Fibroblast of gingiva (primary cell): ENCODE data around the gene ZMYND8.
"Not testable (repeated sequence)": the region's sequence is repeated elsewhere in the genome, so short reads cannot be mapped to it uniquely, and the experiment has no call there.

Experiments used
- DNase-seq: peaks from one replicate; pipeline ENCODE4 v3.0.0-alpha.2; 2011; ENCODE audit warnings: low read depth

Gene ZMYND8

DNA sequence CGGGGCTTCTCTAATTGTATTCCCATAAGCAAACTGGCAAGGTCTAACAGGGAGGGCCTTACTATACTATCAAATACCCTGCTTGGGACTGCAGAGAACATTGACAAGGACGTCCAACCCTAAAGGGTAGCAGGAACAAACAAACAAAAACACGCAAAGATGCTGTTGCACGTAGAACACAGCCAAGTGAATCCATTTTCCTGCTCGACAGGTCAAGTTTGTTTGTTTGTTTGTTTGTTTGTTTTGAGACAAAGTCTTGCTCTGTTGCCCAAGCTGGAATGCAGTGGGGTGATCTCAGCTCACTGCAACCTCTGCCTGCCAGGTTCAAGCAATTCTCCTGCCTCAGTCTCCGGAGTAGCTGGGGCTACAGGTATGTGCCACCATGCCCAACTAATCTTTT, 91.3 kb downstream of the ZMYND8 start:
- no peak for DNase-seq

- DNase-seq, result not testable (repeated sequence)
Observed at GRCh38 chr20:47264137-47264769, 92.2 kb downstream of the ZMYND8 start.

GRCh38 chr20:47263465-47264084, 92.9 kb downstream of the ZMYND8 start:
- peak; percentile 39 for DNase-seq

DNA sequence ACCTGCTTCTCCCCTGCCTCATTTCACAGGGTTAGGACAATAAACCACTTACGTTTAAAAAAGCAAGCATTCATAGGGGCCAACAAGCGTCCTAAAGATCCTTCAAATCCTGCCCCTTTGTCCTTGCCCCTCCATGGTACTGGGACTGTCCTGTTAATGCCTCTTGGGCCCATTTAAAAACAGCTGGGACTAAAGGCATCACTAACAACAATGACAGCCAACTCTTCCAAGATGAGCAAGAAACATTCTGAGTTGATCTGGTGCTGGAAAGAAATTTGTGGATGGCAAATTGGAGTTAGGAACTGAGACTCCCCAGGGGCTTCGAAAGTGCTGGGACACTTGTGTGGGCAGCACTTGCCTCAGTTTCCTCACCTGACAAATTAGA, 93.4 kb downstream of the ZMYND8 start:
- no peak for DNase-seq

- no peak for DNase-seq
Observed at GRCh38 chr20:47262365-47263013, 94.0 kb downstream of the ZMYND8 start.

- DNase-seq, result no peak
Observed at GRCh38 chr20:47262008-47262364, 94.5 kb downstream of the ZMYND8 start.

GRCh38 chr20:47261161-47261774, 95.2 kb downstream of the ZMYND8 start:
- DNase-seq, result not testable (repeated sequence)

DNA sequence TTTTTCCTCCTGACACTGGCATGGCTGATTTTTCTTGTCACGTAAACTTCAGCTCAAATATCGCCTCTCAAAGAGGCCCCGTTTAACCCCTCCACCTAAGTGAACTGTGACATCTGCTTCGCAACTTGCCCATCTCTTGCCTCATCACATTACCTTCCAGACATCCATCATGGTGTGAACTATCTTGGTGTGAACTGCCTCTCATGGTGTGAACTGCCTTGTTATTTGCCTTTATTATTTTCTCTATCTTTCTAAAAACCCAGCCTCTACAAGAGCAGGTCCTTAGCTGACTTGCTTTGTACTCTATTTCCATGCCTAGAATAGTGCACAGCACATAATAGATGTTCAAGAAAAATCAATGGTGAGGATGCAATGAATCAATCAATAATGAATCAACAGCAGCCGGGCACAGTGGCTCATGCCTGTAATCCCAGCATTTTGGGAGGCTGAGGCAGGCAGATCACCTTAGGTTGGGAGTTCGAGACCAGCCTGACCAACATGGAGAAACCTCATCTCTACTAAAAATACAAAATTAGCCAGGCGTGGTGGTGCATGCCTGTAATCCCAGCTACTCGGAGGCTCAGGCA, 95.9 kb downstream of the ZMYND8 start:
- not testable (repeated sequence) for DNase-seq

- DNase-seq, result peak; percentile 47
Observed at GRCh38 chr20:47258745-47259695, 97.5 kb downstream of the ZMYND8 start.

GRCh38 chr20:47257771-47258170, 98.7 kb downstream of the ZMYND8 start:
- no peak for DNase-seq

DNA sequence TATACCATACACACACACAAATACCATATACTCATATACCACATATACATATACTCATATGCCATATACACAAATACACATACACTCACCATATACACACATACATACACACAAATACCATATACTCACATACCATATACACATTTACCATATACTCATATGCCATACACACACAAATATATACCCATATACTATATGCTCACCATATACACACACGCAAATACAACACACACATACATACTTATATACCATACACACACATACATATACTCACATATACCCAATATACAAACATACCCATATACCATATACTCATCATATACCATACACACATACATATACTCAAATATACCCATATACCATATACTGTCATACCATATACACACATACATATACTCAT, 99.2 kb downstream of the ZMYND8 start:
- no peak for DNase-seq

DNA sequence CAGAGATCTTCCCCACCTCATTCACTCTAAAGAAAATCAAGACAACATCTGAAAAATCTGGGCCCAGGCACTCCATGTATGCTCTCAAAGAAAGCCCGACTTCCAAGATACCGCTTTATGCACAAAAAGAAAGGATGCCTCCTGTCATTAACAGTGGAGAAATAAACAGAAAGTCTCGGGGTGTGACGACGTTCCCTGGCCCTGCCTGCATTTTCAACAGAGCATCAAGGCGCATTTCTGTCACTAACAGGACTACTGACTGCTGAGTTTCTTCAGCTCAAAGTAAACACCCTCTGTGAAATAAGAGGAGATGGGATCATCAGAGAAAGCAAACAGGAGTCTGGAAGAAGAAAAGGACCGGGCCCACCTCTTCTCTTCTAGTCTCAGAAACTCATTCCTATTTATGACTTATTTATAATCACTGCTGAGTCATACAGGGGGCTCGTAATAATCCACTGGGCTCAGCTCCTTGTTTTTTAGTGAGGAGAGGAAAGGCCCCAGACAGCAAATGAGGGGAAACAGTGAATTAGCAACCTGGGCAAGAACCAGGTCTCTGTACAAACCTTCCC, 99.7 kb downstream of the ZMYND8 start:
- DNase-seq, result peak; percentile 12

- DNase-seq, result no peak
Observed at GRCh38 chr20:47253872-47254271, 102.6 kb downstream of the ZMYND8 start.

- no peak for DNase-seq
Observed at GRCh38 chr20:47252879-47253307, 103.6 kb downstream of the ZMYND8 start.

- no peak for DNase-seq
Observed at GRCh38 chr20:47251154-47252020, 105.1 kb downstream of the ZMYND8 start.

DNA sequence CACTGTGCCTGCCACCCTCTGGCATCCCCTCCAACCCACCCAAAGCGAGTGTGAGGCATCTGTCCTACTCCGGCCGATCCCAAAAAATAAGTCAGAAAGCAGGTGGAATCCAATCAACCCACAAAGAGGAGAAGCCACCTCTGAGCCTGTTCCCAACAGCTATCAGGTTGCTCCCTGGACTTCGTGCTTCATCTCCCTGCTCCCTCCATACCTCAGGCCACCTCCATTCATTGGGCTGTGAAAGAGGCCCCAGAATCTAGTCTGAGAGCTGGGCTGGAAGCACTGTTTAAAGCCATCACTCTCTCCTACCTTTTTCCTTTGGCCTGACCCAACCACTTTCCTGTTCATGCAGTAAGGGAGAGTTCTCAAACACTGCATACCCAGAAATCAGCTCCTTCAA, 106.1 kb downstream of the ZMYND8 start:
- no peak for DNase-seq

GRCh38 chr20:47249913-47250312, 106.6 kb downstream of the ZMYND8 start:
- no peak for DNase-seq

- no peak for DNase-seq
Observed at GRCh38 chr20:47248448-47248966, 108.0 kb downstream of the ZMYND8 start.

DNA sequence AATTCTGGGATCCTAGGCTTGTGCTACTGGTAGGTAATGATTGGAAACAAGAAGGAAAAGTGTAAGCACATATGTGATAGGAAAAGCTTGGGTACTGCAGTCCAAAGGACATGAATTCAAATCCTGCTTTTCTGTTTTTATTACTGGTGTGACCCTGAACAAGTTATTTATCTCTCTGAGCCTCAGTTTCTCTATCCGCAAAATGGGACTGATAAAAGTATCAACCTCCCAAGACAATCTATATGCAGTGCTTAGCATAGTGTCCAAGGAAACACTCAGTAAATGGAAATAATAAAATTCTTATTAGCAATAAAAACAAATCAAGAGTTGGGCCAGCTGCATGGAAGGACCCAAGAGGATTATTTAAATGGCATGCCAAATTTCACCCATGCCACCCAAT, 108.5 kb downstream of the ZMYND8 start:
- no peak for DNase-seq
